IMR-90 (cell line): Measurements from ENCODE around the gene ZNF746. TPM values are rescaled to one million over a fixed set of nuclear protein-coding genes. Genes with fewer than 3 reads are reported as not detected.

ENCODE experiments used
- ATAC-seq: fragments of 200-7000 bp; cut with Tn5 transposase; 2 replicates; pipeline ENCODE4 v1.9.1; 2020; ENCODE audit warnings: low read depth, mild to moderate bottlenecking, moderate library complexity
- Bru-seq: library from RNA; stranded (reverse); fragments of 400-500 nt; gene quantifications from one replicate; lab custom pipeline; 2021; lab: Mats Ljungman, UMichigan
- BruChase-seq, 2 experiments: library from RNA; stranded (reverse); fragments of 400-500 nt; gene quantifications; one replicate each; lab custom pipeline; 2021; lab: Mats Ljungman, UMichigan
- BruUV-seq: library from RNA; stranded (reverse); fragments of 400-500 nt; replicated peaks from 2 replicates; lab custom pipeline; 2021; lab: Mats Ljungman, UMichigan
- CTCF ChIA-PET: fragments of 300-600 bp; formaldehyde crosslinking; extraction: SDS; loops from one replicate; lab custom pipeline; 2021; ENCODE audit warnings: antibody characterized with exemption; lab: Yijun Ruan, JAX
- POLR2A ChIA-PET: fragments of 300-600 bp; sonication (Branson Sonifier 250); formaldehyde crosslinking; loops from one replicate; lab custom pipeline; 2022; ENCODE audit warnings: antibody characterized with exemption; ENCODE audit not compliant: unreplicated experiment; lab: Charles Lee
- DNase-seq: peaks from one replicate; pipeline ENCODE4 v3.0.0; 2013
- H2AFZ ChIP-seq: replicated peaks from 2 replicates; pipeline ENCODE3; 2013; ENCODE audit warnings: low read length, mild to moderate bottlenecking; ENCODE audit not compliant: poor library complexity
- H2AK5ac ChIP-seq: 2 replicates; pipeline ENCODE4 v1.6.1; 2013; ENCODE audit warnings: low read depth, low read length, inconsistent platforms
- H2AK9ac ChIP-seq: replicated peaks from 2 replicates; pipeline ENCODE3; 2013; ENCODE audit warnings: mild to moderate bottlenecking, low read depth, low read length, moderate library complexity; ENCODE audit not compliant: poor library complexity
- H2BK120ac ChIP-seq: 2 replicates; pipeline ENCODE4 v1.6.1; 2013; ENCODE audit warnings: low read depth, low read length, inconsistent platforms
- H2BK15ac ChIP-seq: 3 replicates; pipeline ENCODE4 v1.6.1; 2013; ENCODE audit warnings: low read depth, low read length, inconsistent platforms
- H2BK20ac ChIP-seq: 2 replicates; pipeline ENCODE4 v1.6.1; 2013; ENCODE audit warnings: low read depth, mild to moderate bottlenecking, inconsistent platforms, low read length, moderate library complexity
- H2BK5ac ChIP-seq: 2 replicates; pipeline ENCODE4 v1.6.1; 2013; ENCODE audit warnings: mild to moderate bottlenecking, low read depth, low read length, inconsistent platforms; ENCODE audit not compliant: poor library complexity, severe bottlenecking
- H3K14ac ChIP-seq: replicated peaks from 2 replicates; pipeline ENCODE4 v1.6.1; 2013; ENCODE audit warnings: low read depth, low read length, inconsistent platforms
- H3K18ac ChIP-seq: 2 replicates; pipeline ENCODE4 v1.6.1; 2013; ENCODE audit warnings: low read depth, low read length, control low read depth
- H3K23ac ChIP-seq: 2 replicates; pipeline ENCODE4 v1.6.1; 2013; ENCODE audit warnings: low read depth, low read length, inconsistent platforms
- H3K27ac ChIP-seq: 2 replicates; pipeline ENCODE4 v1.5.1; 2013; ENCODE audit warnings: mild to moderate bottlenecking, control low read depth, low read length; ENCODE audit not compliant: insufficient read depth
- H3K27me3 ChIP-seq: 2 replicates; pipeline ENCODE4 v1.6.1; 2013; ENCODE audit warnings: low read length; ENCODE audit not compliant: control insufficient read depth, insufficient read depth
- H3K36me3 ChIP-seq: 2 replicates; pipeline ENCODE4 v1.6.1; 2013; ENCODE audit warnings: low read length, mixed read lengths; ENCODE audit not compliant: control insufficient read depth, insufficient read depth
- H3K4ac ChIP-seq: 2 replicates; pipeline ENCODE4 v1.6.1; 2013; ENCODE audit warnings: low read depth, low read length, inconsistent platforms
- H3K4me1 ChIP-seq: 2 replicates; pipeline ENCODE4 v1.6.1; 2013; ENCODE audit warnings: low read length, mixed read lengths; ENCODE audit not compliant: control insufficient read depth, insufficient read depth
- H3K4me2 ChIP-seq: 2 replicates; pipeline ENCODE4 v1.6.1; 2013; ENCODE audit warnings: low read depth, mild to moderate bottlenecking, control low read depth, low read length, moderate library complexity
- H3K4me3 ChIP-seq: 2 replicates; pipeline ENCODE4 v1.5.1; 2013; ENCODE audit warnings: low read depth, mild to moderate bottlenecking, control low read depth, low read length, moderate library complexity; ENCODE audit not compliant: insufficient read depth
- H3K56ac ChIP-seq: 2 replicates; pipeline ENCODE4 v1.6.1; 2013; ENCODE audit warnings: low read length, inconsistent platforms; ENCODE audit not compliant: insufficient read depth; ENCODE audit errors: extremely low read depth
- H3K79me1 ChIP-seq, 2 experiments: 2 replicates each; pipeline ENCODE4 v1.6.1; 2013; ENCODE audit warnings: low read length in 2 of 2, inconsistent platforms in 1 of 2, low read depth in 1 of 2
- H3K9ac ChIP-seq: 2 replicates; pipeline ENCODE4 v1.6.1; 2013; ENCODE audit warnings: low read depth, low read length, control low read depth
- H3K9me1 ChIP-seq: 2 replicates; pipeline ENCODE4 v1.6.1; 2013; ENCODE audit warnings: low read length, inconsistent platforms; ENCODE audit not compliant: insufficient read depth
- H3K9me3 ChIP-seq: 2 replicates; pipeline ENCODE4 v1.6.1; 2013; ENCODE audit warnings: low read length; ENCODE audit not compliant: control insufficient read depth, insufficient read depth
- H4K20me1 ChIP-seq: 2 replicates; pipeline ENCODE4 v1.6.1; 2013; ENCODE audit warnings: low read length, inconsistent platforms; ENCODE audit not compliant: insufficient read depth
- H4K5ac ChIP-seq: 2 replicates; pipeline ENCODE4 v1.6.1; 2013; ENCODE audit warnings: mild to moderate bottlenecking, low read depth, low read length, control low read depth
- H4K8ac ChIP-seq, 2 experiments: 2 replicates each; pipeline ENCODE4 v1.6.1; 2013; ENCODE audit warnings: low read depth in 2 of 2, low read length in 2 of 2, control low read depth in 1 of 2, inconsistent platforms in 1 of 2
- H4K91ac ChIP-seq: 2 replicates; pipeline ENCODE4 v1.6.1; 2013; ENCODE audit warnings: low read depth, low read length, inconsistent platforms; ENCODE audit not compliant: insufficient read depth
- CEBPB ChIP-seq: IDR thresholded peaks from 2 replicates; pipeline ENCODE4 v1.6.1; 2012; ENCODE audit warnings: low read depth, low read length, improper control_type of control experiment
- FOS ChIP-seq: fragments of 150-350 bp; IDR thresholded peaks from 2 replicates; pipeline ENCODE4 v1.6.1; 2016; ENCODE audit warnings: low read depth, low read length
- MAFK ChIP-seq: IDR thresholded peaks from 2 replicates; pipeline ENCODE4 v1.6.1; 2012; ENCODE audit warnings: low read depth, low read length, improper control_type of control experiment
- MAZ ChIP-seq: IDR thresholded peaks from 2 replicates; pipeline ENCODE4 v1.6.1; 2012; ENCODE audit warnings: low read depth, mild to moderate bottlenecking, low read length, improper control_type of control experiment, moderate library complexity, borderline replicate concordance
- MXI1 ChIP-seq: IDR thresholded peaks from 2 replicates; pipeline ENCODE4 v1.6.1; 2012; ENCODE audit warnings: low read depth, mild to moderate bottlenecking, low read length, moderate library complexity, borderline replicate concordance
- POLR2A ChIP-seq: IDR thresholded peaks from 2 replicates; pipeline ENCODE4 v1.6.1; 2012; ENCODE audit warnings: mild to moderate bottlenecking, low read depth, low read length
- RAD21 ChIP-seq: IDR thresholded peaks from 2 replicates; pipeline ENCODE4 v1.6.1; 2012; ENCODE audit warnings: low read length, improper control_type of control experiment
- RFX5 ChIP-seq: IDR thresholded peaks from 2 replicates; pipeline ENCODE4 v1.8.0; 2012; ENCODE audit warnings: low read depth, mild to moderate bottlenecking, low read length, moderate library complexity
- SMC3 ChIP-seq: fragments of 150-350 bp; IDR thresholded peaks from 2 replicates; pipeline ENCODE4 v1.6.1; 2016; ENCODE audit warnings: low read depth, mild to moderate bottlenecking, antibody characterized with exemption, low read length, moderate library complexity
- WGBS, 2 experiments: methylation state at CpG; one replicate each; pipeline versions ENCODE4 v1.1.5 to v1.1.7; 2013; ENCODE audit warnings: missing lambda C conversion rate in 2 of 2; ENCODE audit not compliant: insufficient read length in 1 of 2; ENCODE audit errors: extremely low coverage in 2 of 2; 5-methylcytosine and 5-hydroxymethylcytosine counted together
- dilution Hi-C: fragments of 300-500 bp; cut with HindIII; formaldehyde crosslinking; loops from one replicate; pipeline ENCODE4 v1.14.3; 2018; ENCODE audit warnings: low sequenced_read_pairs; ENCODE audit not compliant: unreplicated experiment
- in situ Hi-C: fragments of 300-500 bp; cut with MboI; formaldehyde crosslinking; loops from 3 replicates; pipeline ENCODE4 v1.14.3; 2019; ENCODE audit warnings: low sequenced_read_pairs, inconsistent platforms, mixed read lengths
- intact Hi-C: fragments of 100-400 bp; cut with micrococcal nuclease; formaldehyde crosslinking; loops from 2 replicates; pipeline ENCODE4 v1.10.0; 2022
- long read RNA-seq: library from polyadenylated mRNA; unstranded; transcript quantifications from one replicate; pipeline ENCODE4 v2.0.0, GENCODE V29; 2021; ENCODE audit not compliant: unreplicated experiment
- polyA plus RNA-seq, 3 experiments: library from polyadenylated mRNA; depleted of rRNA; stranded (reverse); fragments of >200 nt; gene quantifications; 2 replicates each; pipeline ENCODE4 v1.2.3, GENCODE V29; 2012; ENCODE audit warnings: low replicate concordance in 1 of 3
- total RNA-seq: library from RNA; depleted of rRNA; stranded (reverse); fragments of >200 nt; gene quantifications from 2 replicates; pipeline ENCODE4 v1.2.3, GENCODE V29; 2012; rRNA removed
- TF ChIP-seq, protein P1 (sequence below): fragments of 150-350 bp; IDR thresholded peaks from 2 replicates; pipeline ENCODE4 v1.6.1; 2017; ENCODE audit warnings: mild to moderate bottlenecking, antibody characterized with exemption, low read length, low read depth
- TF ChIP-seq, protein P2 (sequence below): conservative IDR thresholded peaks from 2 replicates; pipeline ENCODE4 v1.5.1; 2012; ENCODE audit warnings: mild to moderate bottlenecking, low read depth, low read length, improper control_type of control experiment

Gene ZNF746
- total RNA-seq: 6.6 and 6.7 TPM in 2 replicates
- 8.4 and 8.5 TPM in 2 replicates for polyA plus RNA-seq (2012; rRNA removed)
- 5.3 and 8.5 TPM in 2 replicates for polyA plus RNA-seq (2012; cell fraction: cytosol; rRNA removed)
- polyA plus RNA-seq (2012; cell fraction: nucleus; rRNA removed; ENCODE audit: low replicate concordance): 17.7 and 29.3 TPM in 2 replicates
- Bru-seq, nascent RNA: percentile 89 among the genes with signal in this experiment
- percentile 77 among the genes with signal in this experiment for BruChase-seq, experiment 1, labeled RNA remaining after a 6-hour chase
- BruChase-seq, experiment 2, labeled RNA remaining after a 2-hour chase: percentile 85 among the genes with signal in this experiment
- long read RNA-seq, transcript ZNF746-202 (7 exons, 3,797 nt): minor isoform, 5 of 47 reads
- long read RNA-seq, transcript ZNF746-205 (7 exons, 3,949 nt): major isoform, 8 of 47 reads
- long read RNA-seq, partial matches to known transcripts: 2 of 47 reads
- long read RNA-seq, other reads (novel, unspliced or antisense): 31 of 47 reads

DNA sequence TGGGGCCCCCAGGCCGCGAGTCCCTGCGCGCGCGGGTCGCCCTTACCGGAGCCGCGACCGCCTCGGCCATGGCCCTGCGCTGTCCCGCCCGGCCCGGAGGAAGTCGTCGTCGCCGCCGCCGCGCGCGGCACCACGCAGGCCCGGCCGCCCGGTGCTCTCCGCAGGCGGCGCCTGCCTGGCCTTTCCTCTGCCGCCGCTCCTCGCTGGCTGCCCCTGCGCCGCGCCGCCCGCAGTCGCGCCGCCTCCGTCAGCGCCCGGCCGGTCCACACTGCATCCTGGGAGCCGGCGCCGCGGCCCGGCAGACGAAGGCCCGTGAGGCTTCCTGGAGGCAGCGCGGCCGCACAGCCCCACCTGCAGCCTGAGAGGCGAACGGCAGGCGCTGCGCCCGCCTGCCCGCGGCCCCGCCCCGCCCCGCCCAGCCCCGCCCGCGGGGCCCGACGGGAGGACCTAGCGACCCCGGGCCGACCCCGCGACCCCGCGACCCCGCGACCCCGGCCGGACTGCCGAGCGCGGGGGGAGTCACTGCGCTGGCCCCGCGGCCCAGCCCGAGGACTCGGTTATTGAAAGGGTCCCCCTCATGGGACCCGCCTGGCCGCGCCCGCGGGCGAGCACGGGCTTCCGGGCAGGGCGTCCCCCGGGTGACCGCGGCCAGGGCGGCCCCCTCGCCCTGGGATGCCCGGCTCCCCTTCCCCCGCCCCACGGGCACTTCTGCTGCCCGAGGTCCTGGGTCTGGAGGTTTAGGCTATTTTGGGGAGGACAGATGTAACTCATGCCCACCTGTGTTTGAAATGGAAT lies at the start of gene ZNF746:
ZNF746 (minus strand) TSS at position 343 of the 795 bp plus-strand sequence; CDS start at position 70, 273 bp downstream.
- peaks cover 11% of the 10 kb centered on the region for H3K4me1 ChIP-seq
- H3K4me2 ChIP-seq: peak within 1 kb of the TSS; percentile 97
- peaks cover 15% of the 10 kb centered on the region for H3K27me3 ChIP-seq
- no peak within 1 kb of the TSS; the same call in 1 of the 2 replicates for H3K56ac ChIP-seq
- peak within 1 kb of the TSS; percentile 100 for H3K4me3 ChIP-seq
- H2BK5ac ChIP-seq: peak within 1 kb of the TSS; percentile 63
- H3K9ac ChIP-seq: peak within 1 kb of the TSS; percentile 99
- in situ Hi-C loops: no loop called here
- dilution Hi-C loops: no loop called here
- H2AFZ ChIP-seq: peak within 1 kb of the TSS; percentile 95
- no peak within 1 kb of the TSS for H2BK120ac ChIP-seq
- H3K18ac ChIP-seq: peak within 1 kb of the TSS; percentile 81; the same call in 1 of the 2 replicates
- 0% methylated on average over 49 of the region's 109 CpGs; no CpG with 5 or more reads in 1 of the 2 experiments for WGBS, 2 experiments
- H3K27ac ChIP-seq: peak within 1 kb of the TSS; percentile 100
- no peak within 1 kb of the TSS for H2BK15ac ChIP-seq
- no peak within 1 kb of the TSS for H4K91ac ChIP-seq
- peak within 1 kb of the TSS; percentile 22; the same call in 1 of the 2 replicates for H3K23ac ChIP-seq
- no peaks in the 10 kb centered on the region for H3K9me3 ChIP-seq
- peaks cover 16% of the 10 kb centered on the region for H4K20me1 ChIP-seq
- POLR2A ChIA-PET: no interaction called here
- H3K14ac ChIP-seq: peak within 1 kb of the TSS; percentile 71
- peak within 1 kb of the TSS; percentile 93 for H4K5ac ChIP-seq
- no peak within 1 kb of the TSS for H2BK20ac ChIP-seq
- peak within 1 kb of the TSS; percentile 25; the same call in 1 of the 2 replicates for H2AK5ac ChIP-seq
- H3K79me1 ChIP-seq: peaks cover 23 to 26% of the 10 kb centered on the region in 2 experiments
- intact Hi-C loops: loop anchor here (1.0 to 2.0 kb wide), 2 partner anchors 65 to 187 kb away; no protein-coding TSS in a partner anchor
- peaks cover 9% of the 10 kb centered on the region for H3K9me1 ChIP-seq
- ATAC-seq (peak; percentile 91), DNase-seq (peak; percentile 76)
- H3K4ac ChIP-seq: peak within 1 kb of the TSS; percentile 59
- peaks cover 14% of the 10 kb centered on the region for H3K36me3 ChIP-seq
- BruUV-seq: no TSS peak
- peak within 1 kb of the TSS; percentile 84 for H2AK9ac ChIP-seq
- TF ChIP-seq SMC3: peak; percentile 35
- TF ChIP-seq, protein P1, sequence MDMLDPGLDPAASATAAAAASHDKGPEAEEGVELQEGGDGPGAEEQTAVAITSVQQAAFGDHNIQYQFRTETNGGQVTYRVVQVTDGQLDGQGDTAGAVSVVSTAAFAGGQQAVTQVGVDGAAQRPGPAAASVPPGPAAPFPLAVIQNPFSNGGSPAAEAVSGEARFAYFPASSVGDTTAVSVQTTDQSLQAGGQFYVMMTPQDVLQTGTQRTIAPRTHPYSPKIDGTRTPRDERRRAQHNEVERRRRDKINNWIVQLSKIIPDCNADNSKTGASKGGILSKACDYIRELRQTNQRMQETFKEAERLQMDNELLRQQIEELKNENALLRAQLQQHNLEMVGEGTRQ: no peak
- TF ChIP-seq CEBPB: no peak
- TF ChIP-seq MAFK: no peak
- TF ChIP-seq, protein P2, sequence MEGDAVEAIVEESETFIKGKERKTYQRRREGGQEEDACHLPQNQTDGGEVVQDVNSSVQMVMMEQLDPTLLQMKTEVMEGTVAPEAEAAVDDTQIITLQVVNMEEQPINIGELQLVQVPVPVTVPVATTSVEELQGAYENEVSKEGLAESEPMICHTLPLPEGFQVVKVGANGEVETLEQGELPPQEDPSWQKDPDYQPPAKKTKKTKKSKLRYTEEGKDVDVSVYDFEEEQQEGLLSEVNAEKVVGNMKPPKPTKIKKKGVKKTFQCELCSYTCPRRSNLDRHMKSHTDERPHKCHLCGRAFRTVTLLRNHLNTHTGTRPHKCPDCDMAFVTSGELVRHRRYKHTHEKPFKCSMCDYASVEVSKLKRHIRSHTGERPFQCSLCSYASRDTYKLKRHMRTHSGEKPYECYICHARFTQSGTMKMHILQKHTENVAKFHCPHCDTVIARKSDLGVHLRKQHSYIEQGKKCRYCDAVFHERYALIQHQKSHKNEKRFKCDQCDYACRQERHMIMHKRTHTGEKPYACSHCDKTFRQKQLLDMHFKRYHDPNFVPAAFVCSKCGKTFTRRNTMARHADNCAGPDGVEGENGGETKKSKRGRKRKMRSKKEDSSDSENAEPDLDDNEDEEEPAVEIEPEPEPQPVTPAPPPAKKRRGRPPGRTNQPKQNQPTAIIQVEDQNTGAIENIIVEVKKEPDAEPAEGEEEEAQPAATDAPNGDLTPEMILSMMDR: peak; percentile 85
- TF ChIP-seq RAD21: peak; percentile 65
- TF ChIP-seq RFX5: no peak
- TF ChIP-seq POLR2A: peak; percentile 58; the same call in 1 of the 2 replicates
- no peak for TF ChIP-seq FOS
- peak; percentile 80 for TF ChIP-seq MAZ
- TF ChIP-seq MXI1: peak; percentile 49; the same call in 1 of the 2 replicates
- CTCF ChIA-PET: no interaction called here
- peak within 1 kb of the TSS; percentile 36 to 66; a peak in 2 of 4 replicates for H4K8ac ChIP-seq
